Liver (tissue), 9 donors: ENCODE measurements around the gene SMPD3. TPM values are rescaled to one million over a fixed set of nuclear protein-coding genes. Genes with fewer than 3 reads are reported as not detected.

Source experiments
- DNase-seq: peaks from one replicate; pipeline ENCODE4 v3.0.0-alpha.2; 2017; ENCODE audit warnings: low spot score
- H3K27ac ChIP-seq, 2 donors: one replicate each; pipeline ENCODE4 v1.7.0; 2013; ENCODE audit warnings: inconsistent platforms in 2 of 2, low read length in 2 of 2, control low read depth in 1 of 2, low read depth in 1 of 2, mild to moderate bottlenecking in 1 of 2
- H3K27me3 ChIP-seq, 4 donors: one replicate each; pipeline versions ENCODE4 v1.6.1 to v1.7.0; 2013; ENCODE audit warnings: low read length in 3 of 4, inconsistent platforms in 1 of 4, mild to moderate bottlenecking in 1 of 4, moderate library complexity in 1 of 4; ENCODE audit not compliant: control insufficient read depth in 4 of 4, insufficient read depth in 4 of 4
- H3K36me3 ChIP-seq, 4 donors: one replicate each; pipeline versions ENCODE4 v1.6.1 to v1.7.0; 2013; ENCODE audit warnings: low read length in 3 of 4, mild to moderate bottlenecking in 3 of 4, low read depth in 1 of 4, moderate library complexity in 1 of 4; ENCODE audit not compliant: control insufficient read depth in 4 of 4, insufficient read depth in 3 of 4
- H3K4me1 ChIP-seq, 4 donors: one replicate each; pipeline versions ENCODE4 v1.6.1 to v1.7.0; 2013; ENCODE audit warnings: low read length in 3 of 4, mild to moderate bottlenecking in 3 of 4, moderate library complexity in 1 of 4; ENCODE audit not compliant: control insufficient read depth in 4 of 4, insufficient read depth in 4 of 4
- H3K4me3 ChIP-seq, 3 donors: one replicate each; pipeline versions ENCODE4 v1.6.1 to v1.7.0; 2013; ENCODE audit warnings: low read length in 3 of 3, control low read depth in 1 of 3, low read depth in 1 of 3, mild to moderate bottlenecking in 1 of 3
- H3K9ac ChIP-seq, 2 donors: one replicate each; pipeline ENCODE4 v1.7.0; 2013; ENCODE audit warnings: low read length in 2 of 2, mild to moderate bottlenecking in 2 of 2, moderate library complexity in 2 of 2, control low read depth in 1 of 2, low read depth in 1 of 2
- H3K9me3 ChIP-seq, 4 donors: one replicate each; pipeline versions ENCODE4 v1.6.1 to v1.7.0; 2013; ENCODE audit warnings: low read length in 3 of 4; ENCODE audit not compliant: control insufficient read depth in 4 of 4
- ATF3 ChIP-seq: IDR thresholded peaks from 2 replicates; pipeline ENCODE4 v1.6.1; 2016; ENCODE audit warnings: antibody characterized with exemption
- CTCF ChIP-seq: fragments of 150-350 bp; IDR thresholded peaks from 2 replicates; pipeline ENCODE4 v1.5.1; 2017; ENCODE audit warnings: improper control_type of control experiment, low read depth, low read length; ENCODE audit not compliant: missing input control
- EGR1 ChIP-seq, 2 donors: IDR thresholded peaks; 2 replicates each; pipeline ENCODE4 v1.6.1; 2016 to 2018; ENCODE audit warnings: antibody characterized with exemption in 2 of 2, low read depth in 2 of 2
- FOXA1 ChIP-seq: IDR thresholded peaks from 2 replicates; pipeline ENCODE4 v1.6.1; 2016; ENCODE audit warnings: antibody characterized with exemption
- FOXA2 ChIP-seq: IDR thresholded peaks from 2 replicates; pipeline ENCODE4 v1.6.1; 2016; ENCODE audit warnings: antibody characterized with exemption
- GABPA ChIP-seq, 2 donors: IDR thresholded peaks in 1 of 2; conservative IDR thresholded peaks in 1 of 2; 2 replicates each; pipeline ENCODE4 v1.6.1; 2016; ENCODE audit warnings: antibody characterized with exemption in 2 of 2, mild to moderate bottlenecking in 1 of 2, moderate library complexity in 1 of 2
- HNF4A ChIP-seq, 2 donors: conservative IDR thresholded peaks; 2 replicates each; pipeline ENCODE4 v1.6.1; 2016; ENCODE audit warnings: antibody characterized with exemption in 2 of 2, mild to moderate bottlenecking in 2 of 2
- HNF4G ChIP-seq: IDR thresholded peaks from 2 replicates; pipeline ENCODE4 v1.6.1; 2016; ENCODE audit warnings: antibody characterized with exemption
- JUND ChIP-seq, 2 donors: IDR thresholded peaks; 2 replicates each; pipeline ENCODE4 v1.6.1; 2016; ENCODE audit warnings: antibody characterized with exemption in 2 of 2
- MAX ChIP-seq: IDR thresholded peaks from 2 replicates; pipeline ENCODE4 v1.6.1; 2016; ENCODE audit warnings: antibody characterized with exemption
- NR2F2 ChIP-seq: IDR thresholded peaks from 2 replicates; pipeline ENCODE4 v1.6.1; 2016; ENCODE audit warnings: antibody characterized with exemption
- RAD21 ChIP-seq, 2 donors: IDR thresholded peaks; 2 replicates each; pipeline ENCODE4 v1.6.1; 2016; ENCODE audit warnings: antibody characterized with exemption in 2 of 2, mild to moderate bottlenecking in 2 of 2
- REST ChIP-seq: IDR thresholded peaks from 2 replicates; pipeline ENCODE4 v1.6.1; 2016; ENCODE audit warnings: antibody characterized with exemption, mild to moderate bottlenecking
- RXRA ChIP-seq, 2 donors: IDR thresholded peaks; 2 replicates each; pipeline ENCODE4 v1.6.1; 2017 to 2018; ENCODE audit warnings: antibody characterized with exemption in 2 of 2, mild to moderate bottlenecking in 1 of 2
- SP1 ChIP-seq: IDR thresholded peaks from 2 replicates; pipeline ENCODE4 v1.6.1; 2018; ENCODE audit warnings: antibody characterized with exemption, mild to moderate bottlenecking
- TAF1 ChIP-seq: conservative IDR thresholded peaks from 2 replicates; pipeline ENCODE4 v1.6.1; 2016; ENCODE audit warnings: antibody characterized with exemption, mild to moderate bottlenecking
- YY1 ChIP-seq: IDR thresholded peaks from 2 replicates; pipeline ENCODE4 v1.6.1; 2016; ENCODE audit warnings: antibody characterized with exemption, mild to moderate bottlenecking
- ZBTB33 ChIP-seq: IDR thresholded peaks from 2 replicates; pipeline ENCODE4 v1.6.1; 2016; ENCODE audit warnings: antibody characterized with exemption
- WGBS: extraction: QIAGEN DNeasy Blood & Tissue Kit; methylation state at CpG from one replicate; pipeline ENCODE4 v1.1.7; 2013; 5-methylcytosine and 5-hydroxymethylcytosine counted together
- polyA plus RNA-seq, 2 donors: library from polyadenylated mRNA; stranded (reverse) in 1 of 2; unstranded in 1 of 2; fragments of 200-250 nt in 1 of 2; fragments of >200 nt in 1 of 2; fragmentation: Nextera tagmentation in 1 of 2; extraction: Ambion mirVana in 1 of 2; gene quantifications; one replicate each; pipeline versions ENCODE4 v1.2.1 to v1.2.3, GENCODE V29; 2013 to 2015
- total RNA-seq, 2 donors: library from RNA; depleted of rRNA; stranded (reverse); fragments of >200 nt; gene quantifications; one replicate each; pipeline ENCODE4 v1.2.3, GENCODE V29; 2014
- donor health status: healthy.
- donor health status: healthy.
- donor health status: healthy.
- donor health status: healthy.
- donor health status: healthy.

The SMPD3 gene
- total and polyA plus RNA-seq, 4 donors: 0.33 to 10.6 (median 2.7) TPM

GRCh38 chr16:68473358-68474070 is 25.2 kb upstream of the SMPD3 start:
- DNase-seq: no peak
- Histone ChIP-seq H3K27ac (peak overlapping the region; percentile 40 to 64), H3K9ac (no peak overlapping the region), H3K36me3 (no peaks in the 10 kb centered on the region), H3K27me3 (no peaks in the 10 kb centered on the region), H3K4me1 (peaks cover 13 to 55% (median 41%) of the 10 kb centered on the region in 4 donors), H3K4me3 (no peak overlapping the region), H3K9me3 (no peaks in the 10 kb centered on the region)
- no peak for TF ChIP-seq TAF1
- TF ChIP-seq CTCF: no peak
- TF ChIP-seq ZBTB33: peak; percentile 13
- TF ChIP-seq NR2F2: peak; percentile 95
- peak in 1 of 2 donors; percentile 21 for TF ChIP-seq EGR1 (IDR thresholded peaks at IDR 0.05; ENCODE audit: low read depth in 2 of 2)
- peak; percentile 96 for TF ChIP-seq MAX
- peak in 1 of 2 donors; percentile 64 for TF ChIP-seq JUND (IDR thresholded peaks at IDR 0.05)
- TF ChIP-seq ATF3: no peak
- TF ChIP-seq GABPA (IDR thresholded peaks at IDR 0.05 in 1 of 2, conservative IDR thresholded peaks at IDR 0.05 in 1 of 2): no peak
- peak; percentile 93 for TF ChIP-seq SP1
- TF ChIP-seq RXRA (IDR thresholded peaks at IDR 0.05): peak; percentile 99 to 100
- TF ChIP-seq REST: peak; percentile 78
- TF ChIP-seq FOXA2: peak; percentile 30
- peak; percentile 33 to 41 for TF ChIP-seq RAD21 (IDR thresholded peaks at IDR 0.05)
- TF ChIP-seq YY1: peak; percentile 82
- peak; percentile 100 for TF ChIP-seq HNF4G
- peak; percentile 100 for TF ChIP-seq HNF4A (conservative IDR thresholded peaks at IDR 0.05)
- TF ChIP-seq FOXA1: no peak
- 34% methylated on average over 7 of the region's 7 CpGs for WGBS
